Stimulated activated CD4-positive, alpha-beta T cell treated with anti-CD3 and anti-CD28 coated beads, Interleukin-1b, Interleukin-23, amount 100 ng/mL, for 24 hours (primary cell): ENCODE measurements around the gene NFATC2.

Experiments
- DNase-seq, 4 experiments: peaks; one replicate each; pipeline ENCODE4 v3.0.0-alpha.2; 2020; ENCODE audit warnings: low read depth in 4 of 4, low spot score in 1 of 4

NFATC2 gene

DNA sequence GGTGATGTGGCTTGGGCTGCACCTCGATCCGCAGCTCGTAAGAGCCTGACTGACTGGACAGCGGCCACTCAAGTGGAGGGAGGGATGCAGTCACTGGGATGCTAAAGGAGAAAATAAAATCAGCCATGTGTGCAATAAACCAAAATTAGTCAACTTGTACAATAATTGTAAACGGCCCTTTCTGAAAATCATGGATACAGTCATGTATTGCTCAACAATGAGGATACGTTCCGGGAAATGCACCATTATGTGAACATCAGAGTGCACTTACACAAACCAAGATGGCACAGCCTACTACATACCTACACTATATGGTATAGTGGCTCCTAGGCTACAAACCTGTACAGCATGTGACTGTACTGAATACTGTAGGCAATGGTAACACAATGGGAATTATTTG is 25.7 kb downstream of the NFATC2 start:
- no peak for DNase-seq

DNA sequence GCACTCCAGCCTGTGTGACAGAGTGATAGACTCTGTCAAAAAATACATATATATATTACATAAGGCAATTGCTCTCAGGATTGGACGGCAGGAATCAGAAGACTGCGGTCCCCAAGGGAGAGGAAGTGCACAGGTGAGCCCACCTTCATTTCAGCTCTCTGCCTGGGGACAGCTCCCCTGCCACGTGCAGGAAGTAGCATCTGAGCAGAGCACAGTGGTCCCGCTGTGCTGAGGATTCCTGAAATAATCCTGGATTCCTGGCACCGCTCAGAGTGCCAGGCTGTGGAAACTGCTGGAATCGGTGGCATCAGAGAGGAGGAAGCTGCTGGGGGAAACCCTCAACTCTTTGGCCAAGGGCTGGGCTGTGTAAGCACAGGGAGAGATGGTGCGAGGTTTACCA is 27.7 kb downstream of the NFATC2 start:
- no peak for DNase-seq

DNA sequence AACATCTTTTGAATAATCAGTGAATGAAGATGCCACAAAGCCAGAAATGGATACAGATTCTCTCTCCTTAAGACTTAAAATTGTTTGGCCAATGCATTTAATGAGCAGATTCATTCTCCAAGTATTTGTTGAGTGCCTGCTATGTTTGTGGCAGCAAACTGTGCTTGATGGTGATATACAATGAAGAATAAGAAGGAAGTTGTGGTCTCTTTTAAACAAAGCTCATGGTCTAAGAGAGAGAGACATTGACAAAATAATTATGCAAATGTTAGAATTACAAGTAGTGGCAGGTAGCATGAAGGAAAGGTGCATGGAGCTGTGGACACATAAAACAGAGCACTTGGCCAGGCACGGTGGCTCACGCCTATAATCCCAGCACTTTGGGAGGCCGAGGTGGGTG is 28.3 kb downstream of the NFATC2 start:
- no peak for DNase-seq

DNA sequence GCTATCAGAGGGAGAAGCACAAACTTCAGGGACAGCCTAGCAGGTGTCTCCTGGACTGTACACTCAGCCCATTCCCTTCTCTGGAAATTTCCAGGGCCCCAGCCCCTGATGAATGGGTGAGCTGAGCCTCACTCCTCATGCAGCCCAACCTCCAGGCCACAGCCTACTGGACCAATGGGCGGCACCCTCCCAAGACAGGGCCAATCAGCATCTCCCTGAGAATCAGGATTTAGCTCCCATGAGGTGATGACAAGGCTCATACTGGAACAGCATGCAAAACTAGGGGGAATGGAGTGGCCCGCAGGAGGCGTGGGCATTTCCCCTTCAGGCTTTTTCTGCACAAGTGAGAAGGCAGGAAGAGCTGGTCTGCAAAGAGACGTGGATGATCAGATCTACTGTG is 29.0 kb downstream of the NFATC2 start:
- DNase-seq, result no peak

DNA sequence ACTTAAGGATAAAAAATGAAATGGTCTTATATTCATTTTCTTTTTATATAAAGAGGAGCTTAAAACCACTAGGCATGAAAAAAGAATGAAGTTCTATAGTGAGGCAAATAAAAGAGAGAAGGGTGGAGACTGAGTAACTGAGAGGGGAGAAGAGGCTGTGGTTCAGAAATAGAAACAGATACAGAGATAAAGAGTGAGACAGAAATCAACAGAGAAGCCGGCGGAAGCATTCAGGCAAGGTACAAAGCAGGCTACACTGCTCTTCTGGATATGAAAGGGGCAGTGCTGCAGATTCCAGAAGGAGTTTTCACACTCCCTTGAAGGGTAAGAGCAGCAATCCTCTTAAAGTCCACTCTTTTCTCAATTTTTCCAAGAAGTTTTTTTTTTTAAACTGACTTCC is 29.9 kb downstream of the NFATC2 start:
- DNase-seq, result no peak

DNA sequence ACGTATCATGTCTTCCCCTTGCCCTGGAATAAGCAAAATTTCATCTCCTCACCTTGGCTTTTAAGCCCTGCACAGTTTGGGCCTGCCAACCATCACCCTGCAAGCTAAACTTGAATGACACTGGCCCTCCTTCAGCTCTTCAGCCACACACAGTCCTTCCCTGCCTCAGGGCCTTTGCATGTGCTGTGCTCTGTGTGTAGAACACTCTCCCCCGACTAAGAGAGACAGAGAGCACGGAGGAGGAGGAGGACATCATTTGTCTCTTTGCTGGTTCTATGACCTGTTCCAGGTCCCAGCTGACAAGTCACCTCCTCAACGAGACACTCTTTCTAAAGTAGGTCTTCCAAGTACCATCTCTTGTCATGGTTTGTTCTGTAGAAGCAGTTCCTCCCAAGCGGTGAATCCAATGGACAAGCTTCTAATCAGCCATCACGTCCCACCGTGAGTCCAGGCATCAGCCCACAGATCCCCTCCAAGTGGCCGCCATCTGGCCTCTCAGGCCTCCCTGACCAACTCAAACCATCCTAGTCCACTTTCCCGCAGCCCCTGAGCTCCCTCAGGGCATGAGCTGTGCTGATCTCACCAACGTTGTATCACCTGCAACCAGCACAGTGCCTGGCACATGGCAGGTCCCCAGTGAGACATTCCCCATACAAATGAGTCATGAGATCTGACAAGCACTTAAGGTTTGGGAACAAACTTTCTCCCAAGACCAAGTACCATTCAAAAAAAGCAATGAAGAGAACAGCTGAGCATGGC is 30.5 kb downstream of the NFATC2 start:
- no peak for DNase-seq

DNA sequence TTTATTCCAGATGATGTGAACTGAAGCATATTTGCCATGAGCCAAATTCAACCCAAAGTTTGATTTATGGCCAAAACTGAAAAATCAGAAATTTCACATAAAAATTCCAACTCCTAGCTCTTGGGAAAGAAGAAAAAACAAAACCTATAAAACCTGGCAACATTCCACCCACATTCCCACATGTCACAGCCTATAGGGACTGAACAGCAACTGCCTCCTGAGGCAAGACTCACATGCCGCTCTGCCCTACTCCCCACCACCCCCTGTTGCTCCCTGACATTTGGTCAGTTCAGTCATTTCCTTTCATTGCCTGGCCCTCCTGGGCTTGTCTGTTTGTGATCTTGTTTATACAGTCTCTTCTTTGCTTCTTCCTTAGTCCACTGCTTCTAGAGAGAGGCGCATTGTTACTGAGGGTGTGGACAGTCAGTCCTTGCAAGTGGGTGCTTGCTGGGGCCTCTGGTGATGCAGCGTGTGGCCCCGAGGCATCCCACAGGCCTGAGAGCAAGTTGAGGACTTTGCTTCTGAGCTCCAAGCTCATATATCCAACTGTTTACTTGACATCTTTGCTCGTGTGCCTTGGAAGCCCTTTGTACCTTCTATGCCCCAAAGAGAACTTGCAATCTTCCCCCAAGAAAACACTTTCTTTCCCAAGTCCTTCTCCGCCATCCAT is 31.4 kb downstream of the NFATC2 start:
- DNase-seq, result no peak

DNA sequence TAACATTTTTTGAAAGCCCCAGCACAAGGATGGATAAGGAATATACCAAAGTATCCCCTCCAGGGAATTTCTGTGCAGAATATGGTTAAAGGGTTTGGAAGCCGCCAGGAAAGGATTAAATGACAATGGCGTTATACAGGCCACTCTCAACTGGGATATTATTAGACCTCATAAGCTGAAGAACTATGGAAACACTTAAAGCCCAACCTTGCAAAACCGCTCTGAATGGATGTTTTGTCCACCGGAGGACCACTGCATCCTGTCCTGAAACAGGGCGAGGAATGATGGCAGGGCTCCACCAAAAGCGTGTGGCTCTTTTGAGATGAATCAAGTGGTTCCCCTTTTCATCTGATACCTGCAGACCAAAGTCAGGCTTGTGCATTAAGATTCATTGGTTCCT is 32.4 kb downstream of the NFATC2 start:
- DNase-seq, result no peak

DNA sequence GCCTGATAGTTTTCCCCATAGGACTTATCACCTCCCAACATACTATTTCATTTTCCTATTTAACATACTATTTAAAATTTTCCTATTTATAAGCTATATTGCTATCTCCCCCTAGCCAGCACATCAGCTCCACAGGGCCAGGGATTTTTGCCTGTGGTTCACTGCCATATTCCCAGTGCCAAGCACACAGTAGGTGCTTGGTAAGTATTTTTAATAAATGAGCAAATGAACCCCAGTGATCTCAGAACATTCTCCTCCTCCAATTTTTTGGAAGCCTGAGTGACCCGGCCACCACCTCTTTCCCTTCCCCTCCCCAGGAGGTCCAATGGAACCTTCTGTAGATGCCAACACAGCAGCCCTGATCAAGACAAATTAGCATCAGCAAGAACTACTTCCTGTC is 33.3 kb downstream of the NFATC2 start:
- DNase-seq, result no peak

DNA sequence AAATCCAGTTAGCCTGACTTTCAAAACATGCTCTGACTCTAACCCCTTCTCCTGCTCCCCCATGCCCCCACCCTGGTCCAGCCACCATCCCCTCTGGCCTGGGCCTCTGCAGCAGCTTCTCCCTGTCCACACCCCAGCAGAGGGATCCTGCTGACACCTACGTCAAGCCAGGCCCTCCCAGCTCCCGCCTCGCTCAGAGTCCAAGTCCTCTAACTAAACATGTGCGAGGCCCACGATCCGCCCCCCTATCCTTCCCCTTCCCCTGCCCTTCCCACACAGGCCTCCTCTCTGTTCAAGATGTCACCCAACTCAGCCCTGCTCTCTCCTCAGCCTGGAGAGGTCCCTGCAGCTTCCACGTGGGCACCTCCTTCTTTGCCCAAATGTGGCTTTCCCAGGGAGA is 33.7 kb downstream of the NFATC2 start:
- DNase-seq, result no peak

DNA sequence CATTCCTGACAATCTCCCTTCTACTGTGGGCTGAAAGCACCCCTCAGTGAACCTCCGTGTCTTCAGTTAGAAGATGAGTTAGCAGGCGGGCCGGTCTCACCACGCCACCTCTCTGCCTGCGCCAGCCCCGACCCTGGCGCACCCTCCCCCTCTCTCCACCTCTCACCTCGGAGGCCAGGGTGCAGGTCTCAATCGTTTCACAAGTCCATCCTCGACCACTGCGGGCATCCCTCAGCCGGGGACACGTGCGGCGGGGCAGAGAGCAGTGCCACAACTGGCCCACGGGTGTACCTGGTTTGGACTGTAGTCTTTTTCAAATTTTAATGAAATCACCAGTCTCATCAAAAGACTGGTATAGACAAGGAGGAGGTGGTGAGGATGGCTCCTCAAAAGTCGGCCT is 34.4 kb downstream of the NFATC2 start:
- no peak for DNase-seq

DNA sequence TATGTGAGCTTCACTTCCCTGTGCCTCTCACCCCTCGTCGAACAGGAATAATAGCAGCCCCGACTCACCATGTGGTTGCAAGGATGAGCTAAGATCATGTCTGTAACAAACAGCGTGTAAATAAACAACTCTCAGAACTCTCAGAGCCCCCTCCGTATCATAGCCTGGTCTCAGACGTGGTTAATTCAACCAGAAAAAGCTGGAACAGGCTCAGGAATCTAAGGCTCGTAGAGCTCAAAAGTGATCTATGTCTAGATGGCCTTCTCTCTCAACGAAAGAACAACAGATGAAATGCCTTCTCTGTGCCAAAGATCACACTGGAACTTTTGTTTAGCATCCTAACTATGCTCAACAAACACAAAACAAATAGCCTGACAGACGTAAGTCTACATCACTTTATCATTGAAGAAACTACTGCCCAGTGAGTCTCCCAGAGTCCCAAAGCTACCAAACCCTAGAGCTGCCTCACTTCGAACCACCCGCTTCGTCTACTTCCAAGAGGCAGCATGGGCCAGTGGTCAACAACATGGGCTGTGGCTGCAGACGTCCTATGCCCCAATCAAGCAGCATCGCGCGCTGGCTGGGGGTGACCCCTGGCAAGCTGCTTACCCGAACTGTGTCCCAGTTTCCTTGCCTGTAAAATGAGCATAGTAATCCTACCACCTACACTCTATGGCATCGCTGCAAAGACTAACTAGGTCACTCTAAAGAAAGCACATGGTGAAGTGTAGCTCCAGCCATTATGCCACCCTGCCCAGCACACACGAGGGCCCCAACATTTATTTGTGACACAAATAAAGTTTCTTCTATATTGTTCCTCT is 35.1 kb downstream of the NFATC2 start:
- DNase-seq, result no peak

DNA sequence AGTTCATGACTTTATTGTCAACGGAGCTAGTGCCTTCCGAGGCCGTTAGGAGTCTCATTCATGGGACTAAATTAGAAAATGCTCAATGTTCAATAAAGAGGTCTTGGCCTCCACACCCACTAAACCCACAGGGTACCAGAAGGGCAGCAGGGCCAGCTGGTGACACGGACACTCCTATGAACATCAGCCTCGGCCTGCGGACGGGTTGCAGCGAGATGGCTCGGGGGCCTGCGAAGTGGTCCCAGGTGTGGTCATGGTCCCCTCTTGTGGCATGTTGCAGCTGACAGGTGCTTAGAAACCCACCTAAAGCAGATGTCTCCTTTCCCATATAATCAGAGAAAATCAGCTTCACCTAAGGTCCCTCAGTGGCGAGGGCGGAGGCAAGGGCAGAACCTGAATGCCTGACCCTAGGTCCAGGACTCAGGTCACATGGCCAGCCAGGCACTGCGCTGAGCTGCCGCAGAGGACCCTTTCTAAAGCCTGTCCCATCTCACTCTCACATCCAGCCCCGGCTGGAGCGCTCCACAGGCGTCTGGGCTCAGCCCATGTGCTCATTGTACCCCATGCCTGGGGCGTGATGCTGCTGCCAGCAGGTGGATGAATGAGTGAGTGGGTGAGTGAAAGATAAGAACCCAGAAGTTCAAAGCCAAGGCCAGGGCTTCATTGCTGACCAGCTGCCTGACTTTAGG is 35.8 kb downstream of the NFATC2 start:
- no peak for DNase-seq

DNA sequence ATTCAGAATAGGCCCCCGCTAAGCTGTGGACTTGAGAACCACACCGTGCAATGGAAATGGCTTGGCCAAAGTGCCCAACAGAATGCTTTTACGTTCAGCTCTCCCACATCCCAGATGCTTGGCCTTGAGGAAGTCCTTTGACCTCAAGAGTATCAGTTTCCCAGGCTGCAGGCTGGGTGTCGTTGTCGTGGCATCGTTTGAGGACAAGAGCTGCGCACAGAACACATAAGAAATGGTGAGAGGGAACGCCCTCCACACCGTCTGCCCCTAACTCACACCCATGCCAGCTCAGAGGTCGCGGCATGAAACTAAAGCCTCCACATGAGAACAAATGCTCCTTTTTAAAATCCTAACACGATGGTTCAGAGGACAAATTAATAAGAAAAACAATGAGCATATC is 37.0 kb downstream of the NFATC2 start:
- no peak for DNase-seq

DNA sequence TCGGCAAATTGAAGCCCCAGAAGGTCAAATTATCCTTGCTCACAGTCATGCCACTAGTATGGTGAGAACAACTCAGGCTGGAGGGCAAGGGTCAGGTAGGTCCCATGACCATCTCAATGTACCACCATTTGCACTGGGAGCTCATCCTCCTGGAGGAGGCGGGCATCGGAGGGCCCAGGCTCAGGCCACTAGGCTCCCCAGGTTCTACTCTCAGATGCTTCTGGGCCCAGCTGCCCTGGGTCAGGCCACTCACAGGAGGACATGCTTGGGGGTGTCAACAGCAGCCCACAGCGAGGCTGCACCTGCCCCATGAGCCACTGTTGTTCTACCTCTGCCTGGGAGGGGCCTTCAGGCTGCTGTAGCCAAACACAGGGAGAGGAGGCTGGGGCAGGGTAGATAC is 39.1 kb downstream of the NFATC2 start:
- DNase-seq, result no peak

DNA sequence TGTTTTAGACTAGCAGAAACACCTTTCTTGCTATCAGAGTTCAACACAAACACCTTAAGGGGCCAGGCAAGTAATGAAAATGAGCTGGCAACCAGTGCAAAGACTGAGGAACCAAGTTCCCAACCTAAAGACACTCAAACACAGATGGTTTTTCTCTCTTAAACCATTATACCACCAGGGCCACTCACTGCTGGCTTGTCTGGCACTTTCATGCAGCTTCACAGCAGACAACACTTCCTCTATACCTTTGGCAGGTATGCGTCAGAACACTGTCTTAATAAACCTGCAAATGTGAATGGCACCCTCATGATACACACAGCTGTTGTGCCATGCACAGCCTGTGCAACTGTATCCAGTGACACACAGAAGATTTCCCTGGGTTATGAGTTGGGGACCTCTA is 41.6 kb downstream of the NFATC2 start:
- DNase-seq, result no peak

DNA sequence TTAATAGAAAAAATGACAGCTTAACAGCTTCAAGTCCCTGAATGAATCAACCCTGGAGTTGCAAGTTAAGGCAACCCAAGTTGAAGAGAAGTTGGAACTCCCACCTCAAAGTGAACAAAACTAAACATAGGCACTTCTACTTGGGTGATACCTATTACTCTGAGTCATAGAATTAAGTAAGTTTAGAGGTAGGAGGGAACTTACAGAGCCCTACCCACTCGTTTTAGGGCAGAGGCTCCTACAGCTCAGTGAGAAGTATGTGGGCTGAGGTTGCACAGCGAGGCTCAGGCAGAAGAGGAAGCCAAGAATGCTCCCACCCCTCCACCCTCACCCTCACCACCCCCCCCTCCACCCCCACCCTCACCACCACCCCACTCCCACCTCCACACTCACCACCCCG is 42.2 kb downstream of the NFATC2 start:
- no peak for DNase-seq

DNA sequence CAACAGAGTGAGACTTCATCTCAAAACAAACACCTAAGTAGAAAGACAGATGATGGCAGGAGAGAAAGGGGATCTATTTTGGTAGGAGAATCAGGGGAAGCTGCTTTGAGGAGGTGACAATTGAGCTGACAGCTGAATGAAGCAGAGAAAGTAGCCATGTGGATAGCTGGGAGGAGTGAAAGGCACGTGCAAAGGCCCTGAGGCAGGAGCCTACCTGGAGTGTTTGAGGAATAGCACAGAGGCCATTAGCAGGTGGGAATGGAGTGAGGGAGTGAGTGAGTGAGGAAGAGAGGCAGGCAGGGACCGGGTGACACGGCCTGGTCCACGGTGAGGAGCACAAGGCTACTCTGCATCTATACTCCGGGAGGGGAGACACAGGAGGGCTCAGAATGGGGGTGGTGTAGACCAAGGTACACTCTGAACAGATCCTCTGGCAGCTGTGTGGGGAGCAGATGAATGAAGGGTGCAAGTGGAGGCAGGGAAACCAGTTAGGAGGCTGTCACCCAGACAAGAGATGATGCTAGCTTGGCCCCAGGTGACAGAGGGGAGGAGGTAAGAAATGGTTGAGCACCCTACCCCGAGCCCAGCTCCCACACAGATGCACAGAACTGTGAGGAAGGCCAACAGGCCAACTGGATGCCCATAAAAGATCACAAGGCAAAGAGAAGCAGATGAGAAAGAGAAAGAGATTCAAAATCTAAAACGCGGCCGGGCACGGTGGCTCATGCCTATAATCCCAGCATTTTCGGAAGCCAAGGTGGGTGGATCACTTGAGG is 43.6 kb downstream of the NFATC2 start:
- no peak for DNase-seq

DNA sequence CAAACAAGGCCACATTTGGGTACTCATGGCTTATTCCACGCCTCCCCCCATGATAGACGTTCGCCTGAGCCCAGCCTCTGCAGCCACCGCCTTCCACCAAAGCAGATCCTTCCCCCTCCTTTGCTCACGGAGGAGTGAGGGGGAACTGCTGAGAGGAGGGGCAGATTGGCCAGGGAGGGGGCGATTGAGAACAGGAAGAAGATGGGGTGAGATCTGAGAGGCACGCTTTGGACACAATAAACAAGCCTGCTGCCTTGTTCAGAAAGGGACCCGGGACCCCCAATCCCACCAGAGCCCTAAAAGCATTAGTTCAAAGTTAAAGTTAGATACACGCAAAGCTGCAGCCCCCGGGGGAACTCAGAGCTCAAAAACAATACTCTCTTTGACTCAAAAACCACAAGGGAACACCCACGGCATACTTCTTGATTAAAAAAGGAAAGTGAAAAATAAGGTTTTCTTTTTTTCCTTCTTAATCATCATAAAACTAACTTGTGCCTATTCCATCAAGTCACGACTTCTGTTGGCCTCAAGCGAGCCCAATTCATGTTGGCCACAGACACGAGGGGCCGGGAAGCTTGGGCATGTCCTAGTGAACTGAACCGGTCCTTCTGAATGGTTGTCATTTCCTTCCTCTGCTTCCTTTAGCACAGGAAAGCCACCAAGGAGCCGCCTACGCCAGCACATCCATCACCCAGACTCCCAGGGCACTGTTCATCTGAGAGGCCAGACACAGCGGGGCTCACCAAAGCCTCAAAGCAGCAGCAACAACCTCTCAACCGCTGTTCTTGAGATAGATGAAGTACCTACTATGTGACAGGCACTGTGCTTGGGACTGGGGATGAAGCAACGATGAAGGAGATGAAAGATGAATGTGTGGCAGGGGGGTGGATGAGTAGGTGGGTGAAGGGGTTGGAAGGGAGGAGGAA is 44.7 kb downstream of the NFATC2 start:
- DNase-seq, result no peak

DNA sequence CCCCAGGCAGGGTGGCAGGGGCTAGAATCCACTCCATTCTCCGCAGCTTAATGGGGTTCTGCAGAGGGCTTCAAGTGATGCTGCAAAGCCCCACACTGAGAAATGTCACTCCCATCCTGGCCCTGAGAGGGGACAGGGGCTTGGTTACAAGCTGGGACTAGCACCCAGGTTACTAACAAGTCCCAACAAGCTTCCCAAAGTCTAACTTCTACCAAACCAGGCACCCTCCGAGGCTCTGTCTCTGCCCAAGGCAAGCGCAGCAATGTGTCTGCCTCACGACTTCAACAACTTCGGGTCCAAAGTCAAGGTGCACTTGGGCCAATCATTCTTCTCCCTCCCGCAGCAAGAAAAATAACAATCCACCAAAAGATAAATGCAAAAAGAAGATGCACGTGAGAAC is 45.6 kb downstream of the NFATC2 start:
- DNase-seq, result no peak
